ENCODE measurements around the gene MCIDAS. TPM values are rescaled to one million over a fixed set of nuclear protein-coding genes. Genes with fewer than 3 reads are reported as not detected.

Gene MCIDAS
- total RNA-seq, 1 experiment from 2014 or later, result 1.6 TPM

GRCh38 chr5:55220433-55221185, 6.5 kb downstream of the MCIDAS start:
- Histone ChIP-seq H3F3A (ENCODE audit: low read length, unreplicated experiment) (no peaks in the 10 kb centered on the region), H3K9me3 (ENCODE audit: low read length) (no peaks in the 10 kb centered on the region), H3K4me3 (ENCODE audit: low read length) (no peak overlapping the region), H3K36me3 (ENCODE audit: low read depth, low read length) (no peaks in the 10 kb centered on the region), H3K27me3 (ENCODE audit: low read length) (no peaks in the 10 kb centered on the region), H3K4me1 (ENCODE audit: insufficient read depth, low read length) (peaks cover 14% of the 10 kb centered on the region), H3K79me2 (ENCODE audit: low read length) (no peaks in the 10 kb centered on the region), H3K9ac (ENCODE audit: low read length) (no peak overlapping the region), H2AFZ (ENCODE audit: low read length) (no peak overlapping the region), H3K9me2 (replicated peaks; ENCODE audit: low read length) (no peaks in the 10 kb centered on the region), H3K4me2 (ENCODE audit: low read length) (no peak overlapping the region), H4K20me1 (ENCODE audit: low read length) (no peaks in the 10 kb centered on the region), H3K27ac (ENCODE audit: low read length) (no peak overlapping the region)
- intact Hi-C loops (cut with micrococcal nuclease), result no loop called here
- CTCF ChIA-PET, result no interaction called here
- no peak for DNase-seq
- no TSS peak for BruUV-seq (replicated peaks)
- POLR2A ChIA-PET (ENCODE audit: unreplicated experiment), result no interaction called here
- TF ChIP-seq CTCF (conservative IDR thresholded peaks at IDR 0.05; ENCODE audit: low read depth, low read length), result no peak
- TF ChIP-seq EZH2 (IDR thresholded peaks at IDR 0.05; ENCODE audit: low read length, unreplicated experiment), result no peak
- no peak for TF ChIP-seq EZH2phosphoT487 (IDR thresholded peaks at IDR 0.05; ENCODE audit: borderline replicate concordance, low read length)
- no peak for ATAC-seq

GRCh38 chr5:55219770-55220169, 7.3 kb downstream of the MCIDAS start:
- no peaks in the 10 kb centered on the region for H4K20me1 ChIP-seq (ENCODE audit: low read length)
- H3K27me3 ChIP-seq (ENCODE audit: low read length), result no peaks in the 10 kb centered on the region
- no peak overlapping the region for H3K4me2 ChIP-seq (ENCODE audit: low read length)
- POLR2A ChIA-PET (ENCODE audit: unreplicated experiment), result no interaction called here
- H3K9me2 ChIP-seq (replicated peaks; ENCODE audit: low read length), result no peaks in the 10 kb centered on the region
- no peaks in the 10 kb centered on the region for H3K9me3 ChIP-seq (ENCODE audit: low read length)
- CTCF ChIA-PET, result no interaction called here
- intact Hi-C loops (cut with micrococcal nuclease), result no loop called here
- TF ChIP-seq CTCF (conservative IDR thresholded peaks at IDR 0.05; ENCODE audit: low read depth, low read length) (no peak), EZH2phosphoT487 (IDR thresholded peaks at IDR 0.05; ENCODE audit: borderline replicate concordance, low read length) (no peak), EZH2 (IDR thresholded peaks at IDR 0.05; ENCODE audit: low read length, unreplicated experiment) (no peak)
- no peak overlapping the region for H2AFZ ChIP-seq (ENCODE audit: low read length)
- peaks cover 14% of the 10 kb centered on the region for H3K4me1 ChIP-seq (ENCODE audit: insufficient read depth, low read length)
- ATAC-seq (no peak), DNase-seq (no peak)
- H3K9ac ChIP-seq (ENCODE audit: low read length), result no peak overlapping the region
- no TSS peak for BruUV-seq (replicated peaks)
- no peak overlapping the region for H3K27ac ChIP-seq (ENCODE audit: low read length)
- no peaks in the 10 kb centered on the region for H3K79me2 ChIP-seq (ENCODE audit: low read length)
- no peak overlapping the region for H3K4me3 ChIP-seq (ENCODE audit: low read length)
- no peaks in the 10 kb centered on the region for H3K36me3 ChIP-seq (ENCODE audit: low read depth, low read length)
- no peaks in the 10 kb centered on the region for H3F3A ChIP-seq (ENCODE audit: low read length, unreplicated experiment)

GRCh38 chr5:55218967-55219366, 8.1 kb downstream of the MCIDAS start:
- ChIA-PET CTCF (interaction anchor here (0.5 to 0.6 kb wide), 2 partner anchors 31 to 47 kb away, joined by 3 read pairs; no protein-coding TSS in a partner anchor), POLR2A (ENCODE audit: unreplicated experiment) (interaction anchor here (0.5 kb wide), 1 partner anchor 32 kb away, joined by 10 read pairs; no protein-coding TSS in a partner anchor)
- TF ChIP-seq CTCF (conservative IDR thresholded peaks at IDR 0.05; ENCODE audit: low read depth, low read length), result no peak
- no peak for TF ChIP-seq EZH2phosphoT487 (IDR thresholded peaks at IDR 0.05; ENCODE audit: borderline replicate concordance, low read length)
- no peak for TF ChIP-seq EZH2 (IDR thresholded peaks at IDR 0.05; ENCODE audit: low read length, unreplicated experiment)
- no peak overlapping the region for H3K27ac ChIP-seq (ENCODE audit: low read length)
- no peak overlapping the region for H3K4me3 ChIP-seq (ENCODE audit: low read length)
- no TSS peak for BruUV-seq (replicated peaks)
- H3K4me2 ChIP-seq (ENCODE audit: low read length), result peak overlapping the region; percentile 69
- H3K9ac ChIP-seq (ENCODE audit: low read length), result no peak overlapping the region
- H3F3A ChIP-seq (ENCODE audit: low read length, unreplicated experiment), result no peaks in the 10 kb centered on the region
- DNase-seq (peak; percentile 79), ATAC-seq (no peak)
- H2AFZ ChIP-seq (ENCODE audit: low read length), result no peak overlapping the region
- peaks cover 14% of the 10 kb centered on the region for H3K4me1 ChIP-seq (ENCODE audit: insufficient read depth, low read length)
- H3K79me2 ChIP-seq (ENCODE audit: low read length), result no peaks in the 10 kb centered on the region
- H3K9me3 ChIP-seq (ENCODE audit: low read length), result no peaks in the 10 kb centered on the region
- H3K36me3 ChIP-seq (ENCODE audit: low read depth, low read length), result no peaks in the 10 kb centered on the region
- intact Hi-C loops (cut with micrococcal nuclease), result no loop called here
- H3K27me3 ChIP-seq (ENCODE audit: low read length), result no peaks in the 10 kb centered on the region
- H4K20me1 ChIP-seq (ENCODE audit: low read length), result no peaks in the 10 kb centered on the region
- no peaks in the 10 kb centered on the region for H3K9me2 ChIP-seq (replicated peaks; ENCODE audit: low read length)
